GM19025 (cell line): ENCODE data around the gene ARHGEF3.
A peak's percentile ranks its signal among the peaks of the same experiment; 100 is the strongest.

ENCODE experiments used
- ATAC-seq: cut with Tn5 transposase; IDR thresholded peaks from one replicate; pipeline ENCODE4 v1.9.1; 2021; ENCODE audit warnings: mild to moderate bottlenecking, low read depth, moderate library complexity; ENCODE audit not compliant: unreplicated experiment

The ARHGEF3 gene

GRCh38 chr3:56799251-56799882 is 2.4 kb downstream of the ARHGEF3 start:
- ATAC-seq: no peak

- ATAC-seq: no peak
Measured at GRCh38 chr3:56796996-56797395, 4.8 kb downstream of the ARHGEF3 start.

DNA sequence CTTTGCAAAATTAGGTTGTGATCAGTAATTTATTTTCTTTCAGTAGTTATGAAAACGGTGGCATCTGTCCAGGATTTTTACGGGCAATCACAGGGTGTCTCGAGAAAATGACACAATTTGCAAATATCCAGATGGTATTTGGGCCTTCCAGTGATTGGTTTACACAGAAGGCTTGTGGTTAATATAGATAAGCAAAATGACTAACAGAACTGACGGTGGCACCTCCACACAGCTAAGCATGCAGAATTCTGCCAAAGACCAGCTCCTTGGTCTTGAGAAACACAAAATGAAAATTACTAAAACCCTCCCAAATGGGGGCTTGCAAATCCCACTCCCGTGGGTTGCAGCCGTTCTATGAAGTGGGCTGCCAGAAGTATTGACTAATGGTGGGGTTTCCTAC is 5.5 kb downstream of the ARHGEF3 start:
- ATAC-seq: no peak

GRCh38 chr3:56795829-56796185 is 5.9 kb downstream of the ARHGEF3 start:
- ATAC-seq: no peak

DNA sequence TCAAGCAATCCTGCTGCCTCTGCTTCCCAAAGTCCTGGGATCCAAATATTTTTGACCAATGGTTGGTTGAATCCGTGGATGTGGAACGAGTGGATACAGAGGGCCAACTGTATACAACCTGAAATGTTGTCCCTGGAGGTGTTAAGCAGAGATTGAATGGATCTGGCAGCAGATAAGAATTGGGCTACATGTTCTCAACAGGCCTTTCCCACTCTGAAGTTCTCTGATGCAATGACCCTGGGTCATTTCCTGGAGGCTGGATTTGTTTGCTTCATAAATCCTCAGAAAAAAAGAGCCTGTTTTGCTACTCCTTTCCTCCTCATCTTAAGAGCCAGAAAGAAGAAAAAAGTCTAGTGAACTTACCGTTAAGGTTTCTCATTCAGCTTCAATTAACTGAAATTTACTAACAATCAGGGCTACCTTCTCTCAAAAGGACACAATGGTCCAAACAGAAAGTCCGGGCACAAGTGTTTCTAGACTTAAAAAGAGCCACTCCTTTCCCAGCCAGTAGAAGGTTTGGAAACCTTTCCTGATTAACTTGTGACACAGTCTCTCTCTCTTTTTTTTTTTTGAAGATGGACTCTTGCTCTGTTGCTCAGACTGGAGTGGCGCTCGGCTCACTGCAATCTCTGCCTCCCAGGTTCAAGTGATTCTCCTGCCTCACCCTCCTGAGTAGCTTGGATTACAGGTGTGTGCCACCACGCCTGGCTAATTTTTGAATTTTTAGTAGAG is 6.5 kb downstream of the ARHGEF3 start:
- no peak for ATAC-seq

DNA sequence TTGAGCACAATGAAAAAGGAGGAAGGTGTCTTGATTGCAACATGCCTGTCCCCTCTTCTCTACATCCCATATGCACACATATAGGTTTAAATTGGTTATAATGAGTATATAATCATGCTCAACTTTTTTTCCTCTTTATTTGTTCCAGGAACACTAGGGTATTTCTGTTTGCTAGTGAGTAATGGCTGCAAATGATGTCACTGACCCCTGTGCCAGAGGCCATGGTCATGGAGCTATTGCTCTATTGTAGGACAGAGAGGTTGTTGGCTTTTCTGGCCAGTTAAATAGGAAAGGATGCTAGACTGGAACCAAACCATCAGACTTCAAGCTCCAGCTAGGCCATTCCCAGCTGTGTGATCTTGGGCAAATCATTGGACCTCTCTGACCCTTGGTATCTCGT is 9.6 kb downstream of the ARHGEF3 start:
- no peak for ATAC-seq

DNA sequence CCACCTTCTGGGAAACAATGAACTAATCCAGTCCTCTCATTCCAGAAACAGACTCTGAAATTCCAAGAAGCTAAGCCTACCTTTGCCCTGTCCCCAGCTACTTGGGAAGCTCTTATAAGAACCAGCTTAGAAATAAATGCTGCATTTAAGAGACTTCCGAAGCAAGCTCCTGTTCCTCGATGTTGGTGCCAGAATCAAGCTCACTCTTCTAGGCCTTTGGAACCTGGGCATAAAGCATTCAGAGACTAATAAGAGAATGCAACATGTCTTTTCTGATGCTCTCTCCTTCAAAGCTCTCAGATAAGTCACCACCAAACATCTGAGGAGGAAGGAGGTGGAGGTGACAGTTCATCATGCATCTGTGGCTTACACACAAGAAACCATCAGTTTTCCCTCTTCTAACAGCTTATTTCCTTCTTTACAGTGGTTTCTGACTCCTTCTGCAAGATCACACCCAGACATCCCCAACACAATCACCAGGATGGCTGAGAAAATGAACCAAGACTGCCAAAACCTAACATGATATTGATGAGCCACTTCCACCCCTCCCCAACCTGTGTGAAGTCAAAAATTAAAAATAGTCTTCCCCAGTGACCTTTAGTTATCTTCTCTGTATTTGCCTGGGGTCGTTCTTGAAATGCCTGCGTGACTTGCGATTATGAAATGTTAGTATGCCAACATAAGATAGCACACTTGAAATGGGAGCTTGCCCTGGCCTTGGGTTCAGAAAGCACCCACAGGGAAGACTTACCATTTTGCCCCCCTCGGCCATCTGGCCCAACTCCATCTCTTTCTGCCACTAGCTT is 11.5 kb downstream of the ARHGEF3 start:
- ATAC-seq: no peak

DNA sequence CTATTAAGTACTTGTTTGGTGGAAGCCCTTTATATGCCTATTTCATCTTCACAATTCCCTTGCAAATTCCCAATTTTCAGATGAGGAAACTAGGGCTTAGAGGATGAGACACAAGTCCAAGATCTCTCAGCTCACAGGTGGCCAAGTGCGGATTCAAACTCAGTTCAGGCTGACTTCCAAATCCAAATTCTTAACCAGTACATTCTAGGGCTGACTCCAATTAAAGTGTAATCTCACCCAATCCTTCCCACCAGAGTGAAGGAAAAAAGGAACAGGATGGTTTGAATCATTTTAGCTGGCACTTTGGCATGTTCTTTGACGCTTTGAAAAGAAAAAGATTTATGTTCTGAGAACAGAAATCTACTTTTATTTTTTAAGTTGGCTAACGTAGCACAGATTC is 12.7 kb downstream of the ARHGEF3 start:
- ATAC-seq: no peak

GRCh38 chr3:56788521-56788920 is 13.2 kb downstream of the ARHGEF3 start:
- no peak for ATAC-seq

- ATAC-seq: no peak
Measured at GRCh38 chr3:56787784-56788256, 13.9 kb downstream of the ARHGEF3 start.

DNA sequence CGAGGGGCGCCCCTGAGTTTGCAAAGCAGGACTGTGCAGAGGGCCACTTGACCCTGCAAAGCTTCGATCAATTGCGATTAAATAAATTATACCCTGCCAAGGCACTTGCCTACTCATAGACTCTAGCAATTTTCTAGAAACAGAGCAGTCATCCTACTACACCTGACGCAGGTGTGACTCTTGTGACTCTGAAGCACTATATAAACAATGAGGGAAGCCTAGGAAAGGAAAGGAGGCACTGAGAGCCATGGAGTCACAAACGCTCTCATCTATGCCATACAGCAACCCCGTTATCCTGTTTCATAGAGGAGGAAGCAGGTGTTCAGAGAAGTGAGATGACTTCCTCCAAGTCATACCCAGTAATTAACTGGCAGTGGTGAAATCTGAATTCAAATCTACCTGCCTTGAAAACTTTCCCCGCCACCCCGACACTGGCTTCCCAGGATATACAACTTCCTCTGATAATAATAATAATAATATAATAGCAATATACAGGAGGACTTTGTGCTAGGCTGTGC is 14.4 kb downstream of the ARHGEF3 start:
- no peak for ATAC-seq

GRCh38 chr3:56785499-56785898 is 16.2 kb downstream of the ARHGEF3 start:
- ATAC-seq: no peak

GRCh38 chr3:56784448-56785001 is 17.2 kb downstream of the ARHGEF3 start:
- no peak for ATAC-seq

DNA sequence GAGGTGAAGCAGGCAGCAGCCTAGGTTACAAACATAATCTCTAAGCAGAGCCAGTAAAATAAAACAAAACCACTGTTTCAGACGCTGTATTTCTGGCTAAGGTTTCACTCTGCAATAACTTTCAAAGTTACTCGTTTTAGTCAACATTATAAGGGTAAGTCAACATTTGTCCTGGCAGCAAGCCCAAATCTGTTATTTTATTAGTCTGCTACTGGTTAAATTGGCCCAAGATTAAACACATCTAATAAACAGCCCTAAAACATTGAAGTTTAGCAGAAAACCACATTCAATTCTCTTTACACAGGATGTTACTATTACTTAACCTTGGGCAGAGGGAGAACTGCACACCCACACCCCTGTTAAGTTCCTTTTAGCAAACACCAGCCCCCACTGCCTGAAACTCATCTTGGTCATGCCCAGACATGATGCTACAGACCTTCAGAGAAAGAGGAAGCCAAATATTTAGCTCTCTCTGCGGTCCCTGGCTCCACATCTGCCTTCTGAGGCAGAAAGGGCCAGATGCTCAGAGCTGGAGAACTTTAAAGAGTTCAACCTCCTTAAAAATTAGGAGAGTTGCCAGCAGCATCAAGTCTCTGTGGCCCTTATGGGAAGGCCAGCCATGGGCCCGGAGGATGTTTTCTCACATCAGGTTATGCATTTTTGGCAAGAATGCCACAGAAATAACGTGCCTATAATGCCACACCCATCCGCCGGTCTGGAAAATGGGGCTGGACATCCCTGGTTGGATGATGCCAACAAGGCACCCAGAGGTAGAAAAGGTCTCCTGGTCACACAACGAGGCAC is 17.9 kb downstream of the ARHGEF3 start:
- ATAC-seq: peak; percentile 88

DNA sequence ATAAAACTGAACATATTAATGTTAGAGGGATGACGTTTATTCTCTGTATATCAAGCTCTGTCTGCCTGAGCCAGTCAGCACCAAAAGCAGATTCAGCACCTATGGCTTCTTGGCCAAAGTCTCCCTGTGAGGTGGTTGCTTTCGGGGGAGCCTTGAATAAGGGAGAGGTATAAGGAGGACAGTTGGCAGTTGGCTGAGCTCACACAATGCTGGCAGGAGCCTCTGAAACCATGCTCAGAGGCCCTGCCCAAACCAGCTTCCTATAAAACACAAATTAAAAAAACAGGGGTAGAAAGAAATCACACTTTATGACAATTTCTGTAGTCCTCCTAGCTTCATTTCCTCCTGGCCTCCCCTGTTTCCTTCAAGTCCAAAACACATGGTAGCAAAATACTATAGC is 18.8 kb downstream of the ARHGEF3 start:
- no peak for ATAC-seq

- ATAC-seq: no peak
Measured at GRCh38 chr3:56782215-56782614, 19.5 kb downstream of the ARHGEF3 start.

DNA sequence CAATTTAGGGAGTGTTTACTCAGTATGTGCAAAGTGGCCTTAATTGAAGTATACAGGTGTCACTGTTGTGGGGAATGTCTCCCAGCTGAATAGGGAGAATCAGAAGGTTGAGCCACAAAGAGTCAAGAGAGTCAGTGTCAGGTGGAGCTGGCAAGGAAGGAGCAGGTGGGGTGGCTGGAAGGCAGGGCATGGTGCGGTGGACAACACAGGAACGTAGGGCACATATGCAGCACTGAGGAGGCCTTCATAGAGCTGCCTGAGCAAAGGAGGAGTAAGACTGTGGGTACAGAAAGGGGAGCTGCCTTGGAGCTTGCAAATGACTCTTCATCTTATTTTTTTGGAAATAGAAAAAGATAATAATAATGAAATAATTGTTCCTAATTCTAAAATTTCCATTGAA is 20.0 kb downstream of the ARHGEF3 start:
- ATAC-seq: no peak

GRCh38 chr3:56780936-56781335 is 20.8 kb downstream of the ARHGEF3 start:
- ATAC-seq: no peak

- no peak for ATAC-seq
Measured at GRCh38 chr3:56778893-56779292, 22.9 kb downstream of the ARHGEF3 start.

DNA sequence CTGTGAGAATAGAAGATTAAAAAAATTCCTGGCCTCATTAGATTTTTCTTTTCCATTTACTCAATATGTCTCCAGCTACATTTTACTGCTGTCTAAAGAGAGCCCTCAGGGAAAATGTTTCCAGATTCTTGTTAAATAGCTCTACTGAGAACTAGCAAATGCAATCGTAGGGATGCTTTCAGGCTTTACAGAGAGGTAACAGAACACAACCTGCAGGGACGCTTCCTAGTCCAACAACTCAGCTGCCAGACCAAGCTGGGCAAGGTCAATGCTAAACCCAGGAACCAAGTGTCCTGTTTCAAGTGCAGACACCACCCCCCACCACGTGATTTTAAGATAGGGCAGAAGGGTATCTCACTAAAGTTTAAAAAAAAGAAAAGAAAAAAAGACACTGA is 25.2 kb downstream of the ARHGEF3 start:
- no peak for ATAC-seq
